H1 (cell line): Measurements from ENCODE around the gene ENAH. TPM values are rescaled to one million over a fixed set of nuclear protein-coding genes. Genes with fewer than 3 reads are reported as not detected.

Source experiments
- CTCF ChIA-PET: fragments of 300-600 bp; sonication (Branson Sonifier 250); formaldehyde crosslinking; loops from one replicate; lab custom pipeline; 2021; ENCODE audit not compliant: partially characterized antibody; lab: Charles Lee
- POLR2A ChIA-PET: fragments of 300-600 bp; sonication (Branson Sonifier 250); formaldehyde crosslinking; loops from one replicate; lab custom pipeline; 2021; ENCODE audit warnings: inconsistent platforms; ENCODE audit not compliant: partially characterized antibody; lab: Charles Lee
- DNase-seq, 2 experiments: peaks; one replicate each; pipeline versions ENCODE4 v3.0.0 to v3.0.0-alpha.2; 2010 to 2022; ENCODE audit warnings: low spot score in 2 of 2, low read depth in 1 of 2, mixed read lengths in 1 of 2
- FAIRE-seq: peaks from 2 replicates; lab custom pipeline; 2011; peaks lifted over from hg19 to GRCh38; lab: Jason Lieb, UNC
- H2AFZ ChIP-seq: 2 replicates; pipeline ENCODE4 v1.8.1; 2012; ENCODE audit warnings: low read length, inconsistent platforms
- H2AK5ac ChIP-seq: 2 replicates; pipeline ENCODE4 v1.6.1; 2013; ENCODE audit warnings: low read depth, low read length
- H2BK120ac ChIP-seq: replicated peaks from 2 replicates; pipeline ENCODE3; 2013; ENCODE audit warnings: low read depth, low read length, inconsistent platforms
- H2BK12ac ChIP-seq: 2 replicates; pipeline ENCODE4 v1.6.1; 2013; ENCODE audit warnings: low read depth, low read length
- H2BK15ac ChIP-seq: 2 replicates; pipeline ENCODE4 v1.6.1; 2013; ENCODE audit warnings: low read length
- H2BK20ac ChIP-seq: 2 replicates; pipeline ENCODE4 v1.6.1; 2013; ENCODE audit warnings: low read length
- H2BK5ac ChIP-seq: 2 replicates; pipeline ENCODE4 v1.6.1; 2013; ENCODE audit warnings: low read depth, low read length
- H3K14ac ChIP-seq: 2 replicates; pipeline ENCODE4 v1.6.1; 2013; ENCODE audit warnings: inconsistent platforms; ENCODE audit not compliant: insufficient read length
- H3K18ac ChIP-seq: 2 replicates; pipeline ENCODE4 v1.6.1; 2013; ENCODE audit warnings: low read length; ENCODE audit errors: extremely low read depth
- H3K23ac ChIP-seq: 2 replicates; pipeline ENCODE4 v1.6.1; 2013; ENCODE audit warnings: inconsistent platforms; ENCODE audit not compliant: insufficient read length
- H3K23me2 ChIP-seq: 2 replicates; pipeline ENCODE4 v1.6.1; 2013; ENCODE audit warnings: low read depth, low read length
- H3K27ac ChIP-seq: 2 replicates; pipeline ENCODE4 v1.6.1; 2011; ENCODE audit warnings: low read depth, low read length, inconsistent platforms
- H3K27me3 ChIP-seq, 4 experiments: replicated peaks in 1 of 4; 1 replicate in 1 of 4; 2 replicates in 3 of 4; pipeline versions ENCODE4 v1.6.1 to v1.8.1; 2011 to 2013; ENCODE audit warnings: low read length in 3 of 4, mild to moderate bottlenecking in 3 of 4, inconsistent platforms in 2 of 4, mixed read lengths in 2 of 4, moderate library complexity in 1 of 4; ENCODE audit not compliant: control insufficient read depth in 3 of 4, insufficient read depth in 3 of 4; ENCODE audit errors: extremely low read depth in 1 of 4
- H3K36me3 ChIP-seq, 4 experiments: 2 replicates each; pipeline versions ENCODE4 v1.6.1 to v1.8.1; 2011 to 2013; ENCODE audit warnings: mild to moderate bottlenecking in 4 of 4, low read length in 3 of 4, moderate library complexity in 2 of 4, control low read depth in 1 of 4, inconsistent platforms in 1 of 4; ENCODE audit not compliant: insufficient read depth in 4 of 4, control insufficient read depth in 2 of 4
- H3K4ac ChIP-seq: replicated peaks from 2 replicates; pipeline ENCODE3; 2013; ENCODE audit warnings: low read length, low read depth, mixed read lengths, inconsistent platforms; ENCODE audit not compliant: insufficient read length
- H3K4me1 ChIP-seq, 4 experiments: replicated peaks in 1 of 4; 1 replicate in 1 of 4; 2 replicates in 3 of 4; pipeline versions ENCODE4 v1.6.1 to v1.8.1; 2011 to 2013; ENCODE audit warnings: low read length in 3 of 4, inconsistent platforms in 2 of 4, mixed read lengths in 1 of 4; ENCODE audit not compliant: insufficient read depth in 4 of 4, control insufficient read depth in 3 of 4
- H3K4me2 ChIP-seq, 2 experiments: 2 replicates each; pipeline versions ENCODE4 v1.6.1 to v1.8.1; 2011 to 2013; ENCODE audit warnings: low read depth in 2 of 2, low read length in 2 of 2, control low read depth in 1 of 2, inconsistent platforms in 1 of 2, mild to moderate bottlenecking in 1 of 2; ENCODE audit not compliant: insufficient read depth in 1 of 2
- H3K4me3 ChIP-seq, 4 experiments: fragments of 200-600, 300-600 bp in 1 of 4; sonication (generic), shearing (Covaris generic), sonication (Bioruptor Twin) in 1 of 4; 2 replicates each; pipeline versions ENCODE4 v1.5.1 to v1.8.1; 2011 to 2016; ENCODE audit warnings: low read length in 4 of 4, low read depth in 3 of 4, control low read depth in 2 of 4, inconsistent platforms in 2 of 4, mild to moderate bottlenecking in 2 of 4, mixed read lengths in 1 of 4, moderate library complexity in 1 of 4; ENCODE audit not compliant: insufficient read depth in 2 of 4; ENCODE audit errors: extremely low read depth in 1 of 4
- H3K56ac ChIP-seq: replicated peaks from 2 replicates; pipeline ENCODE3; 2013; ENCODE audit warnings: low read depth, mild to moderate bottlenecking, mixed read lengths, low read length, inconsistent platforms; ENCODE audit not compliant: insufficient read length
- H3K79me1 ChIP-seq: 2 replicates; pipeline ENCODE4 v1.6.1; 2013; ENCODE audit warnings: low read depth, low read length, control low read depth
- H3K79me2 ChIP-seq, 2 experiments: 2 replicates each; pipeline versions ENCODE4 v1.6.1 to v1.8.1; 2012 to 2013; ENCODE audit warnings: low read length in 2 of 2, mild to moderate bottlenecking in 2 of 2, inconsistent platforms in 1 of 2; ENCODE audit not compliant: insufficient read depth in 2 of 2, control insufficient read depth in 1 of 2
- H3K9ac ChIP-seq, 4 experiments: replicated peaks in 1 of 4; 1 replicate in 1 of 4; 2 replicates in 3 of 4; pipeline versions ENCODE4 v1.6.1 to v1.8.1; 2011 to 2013; ENCODE audit warnings: low read depth in 3 of 4, low read length in 3 of 4, control low read depth in 2 of 4, mild to moderate bottlenecking in 2 of 4, moderate library complexity in 2 of 4, inconsistent platforms in 1 of 4; ENCODE audit errors: extremely low read depth in 1 of 4
- H3K9me3 ChIP-seq, 2 experiments: 2 replicates each; pipeline versions ENCODE4 v1.6.1 to v1.8.1; 2012 to 2013; ENCODE audit warnings: mild to moderate bottlenecking in 2 of 2, moderate library complexity in 2 of 2, control low read depth in 1 of 2, inconsistent platforms in 1 of 2, low read depth in 1 of 2, low read length in 1 of 2, mixed read lengths in 1 of 2; ENCODE audit not compliant: insufficient read depth in 2 of 2
- H4K20me1 ChIP-seq, 2 experiments: replicated peaks in 1 of 2; 2 replicates each; pipeline versions ENCODE3 to v1.8.1; 2011 to 2013; ENCODE audit warnings: inconsistent platforms in 2 of 2, low read length in 2 of 2, mild to moderate bottlenecking in 1 of 2; ENCODE audit not compliant: insufficient read depth in 2 of 2, control insufficient read depth in 1 of 2
- H4K5ac ChIP-seq: 2 replicates; pipeline ENCODE4 v1.6.1; 2013; ENCODE audit warnings: low read length, low read depth, mixed read lengths, inconsistent platforms; ENCODE audit not compliant: insufficient read length
- H4K8ac ChIP-seq: 2 replicates; pipeline ENCODE4 v1.8.0; 2013; ENCODE audit warnings: mild to moderate bottlenecking, moderate library complexity, low read length, inconsistent platforms; ENCODE audit not compliant: insufficient read depth; ENCODE audit errors: extremely low read depth
- H4K91ac ChIP-seq: replicated peaks from 2 replicates; pipeline ENCODE3; 2013; ENCODE audit warnings: low read length, mixed read lengths, inconsistent platforms; ENCODE audit not compliant: insufficient read length
- ASH2L ChIP-seq: fragments of 200-600, 300-600 bp; sonication (generic); IDR thresholded peaks from one replicate; pipeline ENCODE4 v1.7.1; 2017; ENCODE audit warnings: low read length
- CHD1 ChIP-seq: IDR thresholded peaks from 2 replicates; pipeline ENCODE4 v1.6.1; 2012; ENCODE audit warnings: low read depth, low read length, improper control_type of control experiment
- EZH2 ChIP-seq: fragments of 200-600 bp; sonication (generic); IDR thresholded peaks from 2 replicates; pipeline ENCODE4 v1.7.1; 2012; ENCODE audit warnings: low read depth, mild to moderate bottlenecking, moderate library complexity, low read length, inconsistent platforms; ENCODE audit not compliant: severe bottlenecking
- FOSL1 ChIP-seq: IDR thresholded peaks from 2 replicates; pipeline ENCODE4 v1.6.1; 2011; ENCODE audit warnings: mild to moderate bottlenecking, low read depth, low read length, moderate library complexity; ENCODE audit not compliant: insufficient read depth
- GTF2F1 ChIP-seq: IDR thresholded peaks from 2 replicates; pipeline ENCODE4 v1.6.1; 2012; ENCODE audit warnings: low read depth, low read length, improper control_type of control experiment, borderline replicate concordance
- JUND ChIP-seq: IDR thresholded peaks from 2 replicates; pipeline ENCODE4 v1.6.1; 2011; ENCODE audit warnings: mild to moderate bottlenecking, improper control_type of control experiment, low read length
- KDM4A ChIP-seq: IDR thresholded peaks from one replicate; pipeline ENCODE4 v1.7.1; 2012; ENCODE audit warnings: low read depth, mild to moderate bottlenecking, moderate library complexity, low read length, inconsistent platforms; ENCODE audit not compliant: severe bottlenecking
- RXRA ChIP-seq: IDR thresholded peaks from 2 replicates; pipeline ENCODE4 v1.6.1; 2011; ENCODE audit warnings: low read depth, mild to moderate bottlenecking, low read length, moderate library complexity; ENCODE audit not compliant: insufficient read depth
- SAP30 ChIP-seq: fragments of 300-600 bp; sonication (generic); IDR thresholded peaks from 2 replicates; pipeline ENCODE4 v1.7.1; 2012; ENCODE audit warnings: low read length, moderate library complexity, mild to moderate bottlenecking, inconsistent platforms; ENCODE audit not compliant: insufficient read depth, insufficient replicate concordance
- SP1 ChIP-seq: IDR thresholded peaks from 2 replicates; pipeline ENCODE4 v1.6.1; 2011; ENCODE audit warnings: low read depth, low read length
- SP2 ChIP-seq: IDR thresholded peaks from 2 replicates; pipeline ENCODE4 v1.6.1; 2012; ENCODE audit warnings: mild to moderate bottlenecking, low read length, inconsistent platforms
- TAF1 ChIP-seq: IDR thresholded peaks from 2 replicates; pipeline ENCODE4 v1.6.1; 2011; ENCODE audit warnings: mild to moderate bottlenecking, low read depth, low read length
- WGBS, 2 experiments: shearing (Covaris generic) in 1 of 2; methylation state at CpG; one replicate each; pipeline versions ENCODE4 v1.1.6 to v1.1.7; 2013 to 2015; ENCODE audit warnings: low lambda C conversion rate in 2 of 2, mixed read lengths in 2 of 2, inconsistent platforms in 1 of 2, low coverage in 1 of 2, missing lambda C conversion rate in 1 of 2; ENCODE audit not compliant: insufficient replicate concordance in 2 of 2, insufficient coverage in 1 of 2, insufficient read length in 1 of 2; ENCODE audit errors: extremely low coverage in 1 of 2, missing lambda C conversion rate in 1 of 2; 5-methylcytosine and 5-hydroxymethylcytosine counted together
- polyA plus RNA-seq, 7 experiments: library from polyadenylated mRNA; depleted of rRNA in 3 of 7; stranded (reverse) in 5 of 7; unstranded in 2 of 7; fragments of >200 nt in 5 of 7; fragments of 200-250 nt in 2 of 7; gene quantifications; 1 replicate in 5 of 7; 2 replicates in 1 of 7; 4 replicates in 1 of 7; pipeline versions ENCODE4 v1.2.1 to v1.2.3, GENCODE V29; 2011 to 2013; ENCODE audit warnings: missing spikeins in 2 of 7, mixed read lengths in 2 of 7
- total RNA-seq: library from RNA; stranded (reverse); fragmentation: NEBNext Ultra II Directional; extraction: Animal tissue kit (Norgen Biotek cat#: 25700); gene quantifications from 2 replicates; pipeline ENCODE4 v1.2.1, GENCODE V29; 2021

Gene ENAH
- total and polyA plus RNA-seq, 2 of the 8 experiments (the other 6 are each of a cell fraction or from before 2014, with no cell fraction given), result 39.1 to 335 TPM

- no peak overlapping the region for H2BK20ac ChIP-seq
- H3K9ac ChIP-seq, result no peak overlapping the region
- H3K23ac ChIP-seq, result no peak overlapping the region
- no peak for DNase-seq
- no peak overlapping the region for H3K4me2 ChIP-seq
- H3K27ac ChIP-seq, result no peak overlapping the region
- no peak overlapping the region for H2BK12ac ChIP-seq
- no peaks in the 10 kb centered on the region for H3K36me3 ChIP-seq
- H3K56ac ChIP-seq, result no peak overlapping the region
- CTCF ChIA-PET, result interaction anchor here (0.6 to 2.8 kb wide), 9 partner anchors 11 to 581 kb away, joined by 3 to 17 read pairs (median 4); no protein-coding TSS in a partner anchor
- H3K4me1 ChIP-seq, result no peaks in the 10 kb centered on the region; a peak in 1 of 7 replicates
- H2BK120ac ChIP-seq, result no peak overlapping the region
- no peaks in the 10 kb centered on the region for H3K23me2 ChIP-seq
- no peaks in the 10 kb centered on the region for H3K79me2 ChIP-seq
- no peaks in the 10 kb centered on the region for H3K79me1 ChIP-seq
- H2AFZ ChIP-seq, result no peak overlapping the region
- no peak overlapping the region for H4K5ac ChIP-seq
- H4K20me1 ChIP-seq, result no peaks in the 10 kb centered on the region
- FAIRE-seq, result no peak
- no peaks in the 10 kb centered on the region for H3K9me3 ChIP-seq
- H3K4ac ChIP-seq, result no peak overlapping the region
- no peak overlapping the region for H3K14ac ChIP-seq
- no peak overlapping the region; the same call in 1 of the 2 replicates for H2BK5ac ChIP-seq
- no peak overlapping the region for H2BK15ac ChIP-seq
- H4K8ac ChIP-seq, result no peak overlapping the region
- no peak overlapping the region for H2AK5ac ChIP-seq
- H3K4me3 ChIP-seq, result no peak overlapping the region
- H3K18ac ChIP-seq, result no peak overlapping the region
- H4K91ac ChIP-seq, result no peak overlapping the region
- no peaks in the 10 kb centered on the region; a peak in 1 of 7 replicates for H3K27me3 ChIP-seq
- WGBS, 2 experiments, result 88% methylated on average over 5 of the region's 5 CpGs; no CpG with 5 or more reads in 1 of the 2 experiments
- POLR2A ChIA-PET, result interaction anchor here (1.0 to 1.4 kb wide), 2 partner anchors 9 to 15 kb away, joined by 3 read pairs; no protein-coding TSS in a partner anchor
- no peak for TF ChIP-seq KDM4A
- no peak for TF ChIP-seq CHD1
- no peak for TF ChIP-seq TAF1
- TF ChIP-seq GTF2F1, result no peak
- no peak for TF ChIP-seq SP2
- TF ChIP-seq EZH2, result no peak
- TF ChIP-seq ASH2L, result no peak
- TF ChIP-seq JUND, result no peak
- TF ChIP-seq SAP30, result no peak
- TF ChIP-seq SP1, result no peak
- no peak for TF ChIP-seq FOSL1
- TF ChIP-seq RXRA, result no peak
Observed at GRCh38 chr1:225453797-225454648, 198.9 kb downstream of the ENAH start.
